ENCODE results near the gene PAX6. TPM values are rescaled to one million over a fixed set of nuclear protein-coding genes. Genes with fewer than 3 reads are reported as not detected.

PAX6 gene
- total RNA-seq, 1 donor from 2014 or later: not detected

DNA sequence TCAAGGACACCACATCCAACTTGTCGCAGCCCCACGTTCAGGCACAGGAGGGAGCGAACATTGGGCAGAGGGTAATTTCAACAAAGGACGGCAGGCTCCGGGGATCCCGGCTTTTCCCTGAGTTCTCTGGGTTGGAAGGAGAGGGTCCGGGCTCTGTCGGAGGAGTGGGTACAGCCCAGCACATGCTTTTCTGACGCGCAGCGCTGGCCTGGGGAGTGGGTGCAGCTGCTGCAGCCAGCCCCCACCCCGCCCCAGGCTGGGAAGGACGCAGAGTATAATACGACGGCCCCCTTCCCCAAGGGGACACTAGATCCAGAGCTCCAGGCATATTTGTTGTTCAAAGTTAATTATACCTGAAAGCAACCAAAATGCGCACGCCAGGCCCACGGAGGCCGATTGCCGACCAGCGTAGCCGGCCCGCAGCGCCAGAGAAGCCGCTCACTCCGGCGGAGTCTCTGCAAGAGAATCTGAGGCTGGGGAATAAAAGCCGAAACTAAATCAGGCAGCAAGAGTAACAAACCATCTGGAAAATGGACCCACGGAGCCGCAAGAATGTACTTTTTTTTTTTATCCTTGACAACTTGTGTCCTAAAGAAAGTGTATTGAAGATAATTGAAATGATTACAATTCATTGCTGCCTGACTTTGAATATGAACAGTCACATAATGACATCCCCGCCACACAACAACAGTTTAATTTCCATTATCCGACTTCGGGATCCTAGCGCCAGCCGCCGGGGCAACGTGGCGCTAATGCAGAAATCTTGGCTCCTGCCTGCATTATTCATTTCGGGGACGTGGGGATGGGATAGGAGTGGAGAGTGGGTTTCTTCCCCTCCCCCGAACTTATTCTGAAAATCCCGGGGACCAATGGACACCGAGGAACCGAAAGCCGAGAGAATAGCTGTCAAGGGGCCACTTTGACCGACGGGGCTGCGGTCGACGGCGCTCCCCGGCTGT lies 14.0 kb upstream of the PAX6 start:
- ATAC-seq (ENCODE audit: low read depth) (no peak), DNase-seq (no peak)
- Mint-ChIP-seq H3K4me3 (no peak overlapping the region), H3K4me1 (no peaks in the 10 kb centered on the region), H3K27me3 (peaks cover 69% of the 10 kb centered on the region), H3K9me3 (no peaks in the 10 kb centered on the region), H3K27ac (no peak overlapping the region), H3K36me3 (ENCODE audit: low read depth) (no peaks in the 10 kb centered on the region)
- POLR2A ChIA-PET: no interaction called here
- TF ChIP-seq CTCF (IDR thresholded peaks at IDR 0.05): no peak
- CTCF ChIA-PET: no interaction called here
- intact Hi-C loops (cut with micrococcal nuclease): no loop called here

GRCh38 chr11:31824332-31824878 lies 13.3 kb upstream of the PAX6 start:
- no peaks in the 10 kb centered on the region for H3K4me1 Mint-ChIP-seq
- no peaks in the 10 kb centered on the region for H3K9me3 Mint-ChIP-seq
- peaks cover 66% of the 10 kb centered on the region for H3K27me3 Mint-ChIP-seq
- ATAC-seq (ENCODE audit: low read depth) (no peak), DNase-seq (no peak)
- no peak overlapping the region for H3K27ac Mint-ChIP-seq
- intact Hi-C loops (cut with micrococcal nuclease): no loop called here
- no peak overlapping the region for H3K4me3 Mint-ChIP-seq
- CTCF ChIA-PET: no interaction called here
- no peak for TF ChIP-seq CTCF (IDR thresholded peaks at IDR 0.05)
- no peaks in the 10 kb centered on the region for H3K36me3 Mint-ChIP-seq (ENCODE audit: low read depth)
- POLR2A ChIA-PET: no interaction called here

DNA sequence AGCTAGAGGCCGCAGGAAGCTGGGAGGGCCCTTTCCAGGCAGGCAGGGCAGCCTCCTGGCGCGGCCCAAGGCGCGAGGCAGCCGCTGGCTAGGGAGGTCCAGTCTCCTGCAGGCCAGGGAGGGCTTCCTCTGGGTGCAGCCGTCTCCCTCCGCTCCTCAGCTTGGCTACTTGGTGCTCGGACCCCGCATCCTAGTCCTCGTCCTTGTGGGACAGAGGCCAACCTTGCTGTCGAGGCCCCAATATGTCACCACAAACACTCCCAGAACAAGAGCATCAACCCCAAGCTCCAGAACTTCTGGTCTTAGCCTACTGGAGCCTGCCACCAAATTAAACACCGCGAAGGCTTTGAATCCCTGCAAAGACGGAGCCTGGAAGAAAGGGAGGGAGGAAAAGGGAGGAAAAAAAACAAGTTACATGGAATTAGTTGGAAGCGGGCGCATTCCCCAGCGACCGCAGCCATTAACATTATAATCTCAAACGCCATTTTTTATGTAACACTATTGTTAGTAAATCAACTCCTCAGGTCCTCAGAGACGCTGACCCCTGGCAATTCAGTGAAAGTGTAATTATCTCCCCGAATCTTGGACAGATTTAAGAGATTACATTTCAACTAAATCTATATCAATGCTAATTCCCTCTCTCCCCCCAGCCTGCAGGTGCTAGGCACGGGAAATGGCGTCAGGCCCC lies 12.7 kb upstream of the PAX6 start:
- Mint-ChIP-seq H3K36me3 (ENCODE audit: low read depth) (no peaks in the 10 kb centered on the region), H3K9me3 (no peaks in the 10 kb centered on the region), H3K27me3 (peaks cover 65% of the 10 kb centered on the region), H3K4me3 (no peak overlapping the region), H3K27ac (no peak overlapping the region), H3K4me1 (no peaks in the 10 kb centered on the region)
- ATAC-seq (ENCODE audit: low read depth) (no peak), DNase-seq (no peak)
- intact Hi-C loops (cut with micrococcal nuclease): no loop called here
- CTCF ChIA-PET: no interaction called here
- POLR2A ChIA-PET: no interaction called here
- TF ChIP-seq CTCF (IDR thresholded peaks at IDR 0.05): no peak

- POLR2A ChIA-PET: interaction anchor here (0.5 kb wide), 1 partner anchor 18 kb away, joined by 4 read pairs; no protein-coding TSS in a partner anchor
- DNase-seq (no peak), ATAC-seq (ENCODE audit: low read depth) (no peak)
- CTCF ChIA-PET: no interaction called here
- H3K27me3 Mint-ChIP-seq: peaks cover 69% of the 10 kb centered on the region
- intact Hi-C loops (cut with micrococcal nuclease): no loop called here
- H3K27ac Mint-ChIP-seq: no peak overlapping the region
- H3K36me3 Mint-ChIP-seq (ENCODE audit: low read depth): no peaks in the 10 kb centered on the region
- no peak overlapping the region for H3K4me3 Mint-ChIP-seq
- no peaks in the 10 kb centered on the region for H3K4me1 Mint-ChIP-seq
- H3K9me3 Mint-ChIP-seq: no peaks in the 10 kb centered on the region
- no peak for TF ChIP-seq CTCF (IDR thresholded peaks at IDR 0.05)
Observed at GRCh38 chr11:31822927-31823643, 12.0 kb upstream of the PAX6 start.

All from activated B cell treated with CpG ODN at 0.5 μM for 24 hours (primary cell).